Uterus (tissue), 4 donors: ENCODE data around the gene TTLL9. TPM values are rescaled to one million over a fixed set of nuclear protein-coding genes. Genes with fewer than 3 reads are reported as not detected.

Experiments
- DNase-seq, 2 donors: peaks; one replicate each; pipeline ENCODE4 v3.0.0-alpha.2; 2019 to 2020
- H3K27ac ChIP-seq, 2 donors: fragments of 200-600 bp; sonication (generic); 1 replicate in 1 of 2; 2 replicates in 1 of 2; pipeline ENCODE4 v1.5.1; 2016 to 2018
- H3K27me3 ChIP-seq, 2 donors: fragments of 200-600 bp; sonication (generic); one replicate each; pipeline ENCODE4 v1.5.1; 2018 to 2019; ENCODE audit warnings: control low read depth in 1 of 2
- H3K36me3 ChIP-seq, 2 donors: fragments of 200-600 bp; sonication (generic); one replicate each; pipeline ENCODE4 v1.5.1; 2019; ENCODE audit warnings: control low read depth in 1 of 2
- H3K4me1 ChIP-seq, 2 donors: fragments of 200-600 bp; sonication (generic); one replicate each; pipeline ENCODE4 v1.5.1; 2018 to 2019; ENCODE audit warnings: control low read depth in 1 of 2
- H3K4me3 ChIP-seq, 2 donors: fragments of 200-600 bp; sonication (generic); 1 replicate in 1 of 2; 2 replicates in 1 of 2; pipeline ENCODE4 v1.5.1; 2018 to 2019; ENCODE audit warnings: mild to moderate bottlenecking in 1 of 2
- H3K9me3 ChIP-seq, 2 donors: fragments of 200-600 bp; sonication (generic); one replicate each; pipeline ENCODE4 v1.5.1; 2019; ENCODE audit warnings: control low read depth in 1 of 2
- CTCF ChIP-seq, 4 experiments: fragments of 200-600 bp in 2 of 4; fragments of 450-650 bp in 2 of 4; sonication (generic) in 2 of 4; IDR thresholded peaks; one replicate each; pipeline ENCODE4 v1.5.1; 2016 to 2019; ENCODE audit warnings: antibody characterized with exemption in 4 of 4, mild to moderate bottlenecking in 2 of 4, moderate library complexity in 1 of 4
- POLR2A ChIP-seq, 2 donors: fragments of 450-650 bp; IDR thresholded peaks; one replicate each; pipeline ENCODE4 v1.6.1; 2016; ENCODE audit warnings: antibody characterized with exemption in 2 of 2, mild to moderate bottlenecking in 1 of 2, moderate library complexity in 1 of 2
- intact Hi-C: fragments of 100-400 bp; cut with DNase I; formaldehyde crosslinking; loops from one replicate; pipeline ENCODE4 v1.15.1; 2023; ENCODE audit warnings: low total_unique reads
- total RNA-seq, 4 donors: library from RNA; depleted of rRNA in 3 of 4; stranded (reverse); fragments of >200 nt in 3 of 4; gene quantifications; one replicate each; pipeline versions ENCODE4 v1.1.0 to v1.2.4, GENCODE V29; 2014 to 2023
- donor health status: DM: yes; HTN: yes; CAD: no.

The TTLL9 gene
- total RNA-seq, 4 donors from 2014 or later, result under 0.01 to 2.9 (median 0.91) TPM; not detected in 1

DNA sequence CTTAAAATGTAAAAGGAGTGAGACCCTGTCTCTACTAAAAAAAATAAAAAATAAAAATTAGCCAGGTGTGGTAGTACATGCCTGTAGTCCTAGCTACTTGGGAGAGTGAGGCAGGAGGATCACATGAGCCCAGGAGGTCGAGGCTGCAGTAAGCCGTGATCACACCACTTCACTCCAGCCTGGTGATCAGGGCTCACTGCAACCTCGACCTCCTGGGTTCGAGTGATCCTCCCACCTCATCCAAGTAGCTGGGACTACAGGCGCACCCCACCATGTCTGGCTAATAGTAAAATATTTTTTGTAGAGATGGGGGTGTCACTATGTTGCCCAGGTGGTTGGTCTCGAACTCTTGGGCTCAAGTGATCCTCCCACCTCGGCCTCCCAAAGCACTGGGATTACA, 17.0 kb upstream of the TTLL9 start:
- Histone ChIP-seq H3K27ac (no peak overlapping the region), H3K36me3 (no peaks in the 10 kb centered on the region), H3K4me3 (no peak overlapping the region), H3K9me3 (no peaks in the 10 kb centered on the region), H3K4me1 (no peaks in the 10 kb centered on the region), H3K27me3 (no peaks in the 10 kb centered on the region)
- intact Hi-C loops, result no loop called here
- TF ChIP-seq POLR2A (IDR thresholded peaks at IDR 0.05) (no peak), CTCF (IDR thresholded peaks at IDR 0.05) (no peak)
- DNase-seq, result no peak

DNA sequence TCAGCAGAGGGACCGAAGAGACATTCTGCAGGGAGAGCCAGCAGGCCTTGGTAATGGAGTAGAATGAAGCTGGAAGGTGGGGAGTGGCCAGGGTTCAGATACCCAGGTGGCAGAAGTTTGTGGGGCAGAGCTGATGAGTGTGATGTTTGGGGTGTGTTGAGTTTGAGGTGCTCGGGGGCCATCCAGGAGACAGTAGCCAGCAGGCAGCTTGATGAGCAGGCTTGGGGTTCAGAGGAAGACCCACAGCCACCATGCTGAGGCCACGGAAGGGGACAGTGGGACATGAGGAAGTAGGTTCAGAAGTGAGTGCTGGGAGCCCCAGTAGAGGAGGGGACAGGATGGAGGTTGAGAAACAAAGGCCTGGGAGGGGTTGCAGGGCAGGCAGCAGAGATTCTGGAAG, 13.9 kb upstream of the TTLL9 start:
- H3K27me3 ChIP-seq, result no peaks in the 10 kb centered on the region
- no peaks in the 10 kb centered on the region for H3K36me3 ChIP-seq
- TF ChIP-seq CTCF (IDR thresholded peaks at IDR 0.05) (no peak), POLR2A (IDR thresholded peaks at IDR 0.05) (no peak)
- H3K4me1 ChIP-seq, result peaks cover 0 to 14% of the 10 kb centered on the region in 2 donors
- no peak overlapping the region for H3K4me3 ChIP-seq
- H3K27ac ChIP-seq, result no peak overlapping the region
- intact Hi-C loops, result no loop called here
- no peaks in the 10 kb centered on the region for H3K9me3 ChIP-seq
- no peak for DNase-seq

DNA sequence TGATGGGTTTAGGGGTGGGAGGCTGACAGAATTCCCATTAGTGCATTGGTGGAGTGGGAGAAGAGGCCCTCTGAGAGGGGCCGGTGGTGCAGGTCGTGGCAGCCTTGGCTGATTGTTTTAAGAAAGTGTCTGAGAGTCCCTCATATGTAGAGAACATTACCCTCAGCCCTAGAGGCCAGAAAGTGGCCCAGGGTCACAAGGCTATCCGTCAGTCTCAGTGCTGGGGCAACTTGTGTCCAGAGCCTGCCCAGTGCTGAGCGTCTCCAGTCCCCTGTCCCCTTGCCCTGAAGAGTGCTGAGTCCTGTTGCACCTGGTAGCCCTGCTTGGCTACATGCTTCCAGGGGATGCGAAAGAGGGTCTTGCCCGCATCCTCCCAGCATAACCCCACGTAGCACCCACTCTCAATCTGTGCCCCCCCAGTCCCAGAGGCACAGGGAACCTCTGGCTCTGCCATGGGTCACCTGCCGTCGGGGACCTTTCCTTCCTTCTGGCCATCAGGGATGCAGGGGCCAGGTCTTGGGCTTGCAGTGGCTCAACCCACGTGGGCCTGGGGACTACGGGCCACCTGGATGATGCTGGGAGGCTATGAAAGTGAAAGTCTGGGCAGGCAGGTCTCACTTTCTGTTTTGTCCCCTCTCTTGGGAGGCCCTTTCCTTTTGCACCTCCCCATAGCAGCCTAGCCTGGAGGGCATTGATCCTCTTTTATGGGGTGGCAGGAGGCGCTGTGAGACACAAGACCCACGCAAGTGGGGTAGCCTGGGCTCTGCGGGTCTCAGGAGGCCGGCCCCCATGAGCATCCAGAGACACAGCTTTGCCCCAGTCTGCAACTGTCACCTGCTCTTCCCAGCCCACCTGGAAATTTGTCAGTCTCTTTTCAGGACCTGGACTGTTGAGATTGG, 12.3 kb upstream of the TTLL9 start:
- Histone ChIP-seq H3K27me3 (no peaks in the 10 kb centered on the region), H3K27ac (no peak overlapping the region), H3K36me3 (no peaks in the 10 kb centered on the region), H3K9me3 (no peaks in the 10 kb centered on the region), H3K4me3 (no peak overlapping the region), H3K4me1 (peaks cover 0 to 14% of the 10 kb centered on the region in 2 donors)
- no peak for DNase-seq
- no peak for TF ChIP-seq POLR2A (IDR thresholded peaks at IDR 0.05)
- TF ChIP-seq CTCF (IDR thresholded peaks at IDR 0.05), result no peak
- intact Hi-C loops, result no loop called here

DNA sequence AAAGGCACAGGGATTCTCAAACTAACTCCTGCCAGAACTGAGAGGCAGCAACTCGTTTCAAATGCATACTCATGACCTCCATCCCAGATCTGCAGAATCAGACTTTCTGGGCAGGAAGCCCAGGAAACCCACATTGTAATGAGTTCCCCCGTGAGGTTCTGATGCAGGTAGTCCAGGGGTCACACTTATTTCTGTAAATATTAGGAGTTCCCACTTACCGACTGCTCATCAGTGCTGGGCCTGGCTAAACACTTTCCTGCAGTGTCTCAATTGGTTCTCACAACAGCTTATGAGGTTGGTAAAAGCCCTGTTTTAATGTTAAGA, 11.7 kb upstream of the TTLL9 start:
- Histone ChIP-seq H3K9me3 (no peaks in the 10 kb centered on the region), H3K27ac (no peak overlapping the region), H3K4me1 (peaks cover 0 to 14% of the 10 kb centered on the region in 2 donors), H3K4me3 (no peak overlapping the region), H3K27me3 (no peaks in the 10 kb centered on the region), H3K36me3 (no peaks in the 10 kb centered on the region)
- intact Hi-C loops, result no loop called here
- DNase-seq, result no peak
- no peak for TF ChIP-seq CTCF (IDR thresholded peaks at IDR 0.05)
- TF ChIP-seq POLR2A (IDR thresholded peaks at IDR 0.05), result no peak

GRCh38 chr20:31859266-31859997, 11.0 kb upstream of the TTLL9 start:
- no peak overlapping the region for H3K27ac ChIP-seq
- no peak overlapping the region for H3K4me3 ChIP-seq
- H3K27me3 ChIP-seq, result no peaks in the 10 kb centered on the region
- TF ChIP-seq POLR2A (IDR thresholded peaks at IDR 0.05) (no peak), CTCF (IDR thresholded peaks at IDR 0.05) (no peak)
- DNase-seq, result no peak
- peaks cover 0 to 14% of the 10 kb centered on the region in 2 donors for H3K4me1 ChIP-seq
- no peaks in the 10 kb centered on the region for H3K36me3 ChIP-seq
- intact Hi-C loops, result no loop called here
- H3K9me3 ChIP-seq, result no peaks in the 10 kb centered on the region
